Testis (tissue), 2 donors: ENCODE measurements around the gene GPX2.

Experiments used
- POLR2A ChIP-seq: fragments of 450-650 bp; IDR thresholded peaks from one replicate; pipeline ENCODE4 v1.6.1; 2017; ENCODE audit warnings: antibody characterized with exemption, mild to moderate bottlenecking, moderate library complexity
- TF ChIP-seq, protein P1 (sequence below), 3 experiments: fragments of 450-650 bp in 2 of 3; fragments of 200-600 bp in 1 of 3; sonication (generic) in 1 of 3; IDR thresholded peaks; one replicate each; pipeline ENCODE4 v1.5.1; 2016 to 2019; ENCODE audit warnings: antibody characterized with exemption in 3 of 3, mild to moderate bottlenecking in 2 of 3, moderate library complexity in 1 of 3

DNA sequence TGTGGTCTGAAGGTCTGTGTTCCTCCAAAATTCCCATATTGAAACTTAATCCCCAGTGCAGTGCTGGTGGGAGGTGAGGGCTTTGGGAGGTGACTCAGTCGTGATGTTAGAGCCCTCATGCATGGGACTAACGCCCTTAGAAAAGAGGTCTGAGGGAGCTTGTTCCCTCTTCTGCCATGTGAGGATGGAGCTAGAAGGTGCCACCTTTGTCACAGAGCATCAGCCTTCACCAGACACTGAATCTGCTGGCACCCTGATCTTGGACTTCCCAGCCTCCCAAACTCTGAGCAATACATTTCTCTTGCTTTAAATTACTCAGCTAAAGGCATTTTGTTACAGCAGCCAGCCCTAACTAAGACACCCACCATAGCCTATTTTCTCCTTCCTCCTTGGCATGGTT lies 15.7 kb upstream of the GPX2 start:
- TF ChIP-seq POLR2A: no peak
- TF ChIP-seq, protein P1, sequence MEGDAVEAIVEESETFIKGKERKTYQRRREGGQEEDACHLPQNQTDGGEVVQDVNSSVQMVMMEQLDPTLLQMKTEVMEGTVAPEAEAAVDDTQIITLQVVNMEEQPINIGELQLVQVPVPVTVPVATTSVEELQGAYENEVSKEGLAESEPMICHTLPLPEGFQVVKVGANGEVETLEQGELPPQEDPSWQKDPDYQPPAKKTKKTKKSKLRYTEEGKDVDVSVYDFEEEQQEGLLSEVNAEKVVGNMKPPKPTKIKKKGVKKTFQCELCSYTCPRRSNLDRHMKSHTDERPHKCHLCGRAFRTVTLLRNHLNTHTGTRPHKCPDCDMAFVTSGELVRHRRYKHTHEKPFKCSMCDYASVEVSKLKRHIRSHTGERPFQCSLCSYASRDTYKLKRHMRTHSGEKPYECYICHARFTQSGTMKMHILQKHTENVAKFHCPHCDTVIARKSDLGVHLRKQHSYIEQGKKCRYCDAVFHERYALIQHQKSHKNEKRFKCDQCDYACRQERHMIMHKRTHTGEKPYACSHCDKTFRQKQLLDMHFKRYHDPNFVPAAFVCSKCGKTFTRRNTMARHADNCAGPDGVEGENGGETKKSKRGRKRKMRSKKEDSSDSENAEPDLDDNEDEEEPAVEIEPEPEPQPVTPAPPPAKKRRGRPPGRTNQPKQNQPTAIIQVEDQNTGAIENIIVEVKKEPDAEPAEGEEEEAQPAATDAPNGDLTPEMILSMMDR (IDR thresholded peaks at IDR 0.05): no peak
